Gastroesophageal sphincter (tissue), 4 donors: ENCODE data around the gene CHCHD6. TPM values are rescaled to one million over a fixed set of nuclear protein-coding genes. Genes with fewer than 3 reads are reported as not detected.

ENCODE experiments used
- ATAC-seq: fragments of 150-250 bp; one replicate; pipeline ENCODE4 v1.9.1; 2016; ENCODE audit warnings: mild to moderate bottlenecking, moderate library complexity
- H3K27ac ChIP-seq, 4 donors: fragments of 200-600 bp; sonication (generic) in 3 of 4; 1 replicate in 3 of 4; 2 replicates in 1 of 4; pipeline ENCODE4 v1.5.1; 2016 to 2019
- H3K27me3 ChIP-seq: fragments of 200-600 bp; sonication (generic); one replicate; pipeline ENCODE4 v1.5.1; 2019
- H3K36me3 ChIP-seq, 2 donors: fragments of 200-600 bp; sonication (generic); one replicate each; pipeline ENCODE4 v1.5.1; 2019; ENCODE audit warnings: control low read depth in 1 of 2
- H3K4me1 ChIP-seq, 3 donors: fragments of 200-600 bp; sonication (generic); 1 replicate in 2 of 3; 2 replicates in 1 of 3; pipeline ENCODE4 v1.5.1; 2016 to 2019; ENCODE audit warnings: control low read depth in 2 of 3
- H3K4me3 ChIP-seq, 2 donors: fragments of 200-600 bp; sonication (generic); one replicate each; pipeline ENCODE4 v1.5.1; 2019; ENCODE audit warnings: mild to moderate bottlenecking in 1 of 2, moderate library complexity in 1 of 2
- H3K9me3 ChIP-seq, 3 donors: fragments of 200-600 bp; sonication (generic); one replicate each; pipeline ENCODE4 v1.5.1; 2017 to 2019; ENCODE audit warnings: control low read depth in 2 of 3
- CTCF ChIP-seq, 4 experiments: fragments of 200-600 bp in 2 of 4; fragments of 450-650 bp in 2 of 4; sonication (generic) in 1 of 4; IDR thresholded peaks; one replicate each; pipeline ENCODE4 v1.5.1; 2017 to 2019; ENCODE audit warnings: antibody characterized with exemption in 4 of 4, mild to moderate bottlenecking in 2 of 4, moderate library complexity in 2 of 4
- EP300 ChIP-seq: sonication (generic); formaldehyde crosslinking; IDR thresholded peaks from one replicate; pipeline ENCODE4 v1.6.1; 2017; ENCODE audit warnings: antibody characterized with exemption, mild to moderate bottlenecking
- POLR2A ChIP-seq, 2 donors: fragments of 450-650 bp; IDR thresholded peaks; one replicate each; pipeline ENCODE4 v1.6.1; 2017; ENCODE audit warnings: antibody characterized with exemption in 2 of 2, mild to moderate bottlenecking in 2 of 2, moderate library complexity in 1 of 2
- POLR2AphosphoS5 ChIP-seq: sonication (generic); formaldehyde crosslinking; IDR thresholded peaks from one replicate; pipeline ENCODE4 v1.6.1; 2017; ENCODE audit warnings: antibody characterized with exemption
- WGBS, 2 donors: methylation state at CpG; one replicate each; pipeline ENCODE4 v1.1.5; 2018; ENCODE audit warnings: low coverage in 1 of 2; 5-methylcytosine and 5-hydroxymethylcytosine counted together
- total RNA-seq, 4 donors: library from RNA; depleted of rRNA; stranded (reverse); fragments of >200 nt; gene quantifications; one replicate each; pipeline ENCODE4 v1.1.0, GENCODE V29; 2016

CHCHD6 gene
- total RNA-seq, 4 donors from 2014 or later = 8.5 to 37.2 (median 15.2) TPM

DNA sequence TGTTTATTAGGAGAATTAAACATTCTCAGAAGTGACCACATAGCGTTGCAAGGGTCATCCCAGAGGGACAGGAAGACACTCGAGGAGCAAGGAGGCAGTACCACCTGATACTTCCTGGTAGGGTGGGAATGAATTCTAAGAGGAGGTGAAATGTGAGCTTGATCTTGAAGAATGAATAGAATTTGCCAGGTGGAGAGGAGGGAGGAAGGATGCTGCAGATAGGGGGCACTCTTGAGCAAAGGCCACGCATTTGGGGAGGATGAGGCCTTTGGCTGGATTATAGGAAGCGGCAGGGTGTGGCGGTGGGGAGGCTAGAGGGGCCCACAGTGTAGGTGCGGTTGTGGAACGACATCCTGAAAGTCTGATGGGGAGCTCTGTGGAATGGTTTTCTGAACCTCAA, 33.5 kb downstream of the CHCHD6 start:
- Histone ChIP-seq H3K36me3 (peaks cover 0 to 79% of the 10 kb centered on the region in 2 donors), H3K27me3 (no peaks in the 10 kb centered on the region)
- TF ChIP-seq POLR2A (IDR thresholded peaks at IDR 0.05) (no peak), EP300 (no peak), CTCF (IDR thresholded peaks at IDR 0.05) (no peak), POLR2AphosphoS5 (no peak)

DNA sequence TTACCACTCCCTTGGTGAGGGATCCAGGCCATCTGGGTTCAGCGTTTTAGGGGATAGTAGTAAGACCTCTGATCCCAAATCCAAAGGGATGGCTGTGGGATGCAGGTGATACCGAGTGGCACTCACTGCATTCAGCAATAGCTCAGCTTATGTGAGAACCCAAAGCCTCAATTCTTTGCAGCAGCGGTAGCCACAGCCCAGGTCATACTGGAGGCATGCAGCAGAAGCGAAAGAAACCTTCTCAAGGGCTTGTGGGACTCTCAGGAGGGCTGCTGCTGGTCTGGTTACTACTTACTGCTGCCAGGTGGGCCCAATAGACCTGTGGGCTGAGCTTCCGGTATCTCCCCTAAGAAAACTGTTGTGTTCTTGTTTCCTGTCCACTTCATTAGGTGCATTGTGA, 38.0 kb downstream of the CHCHD6 start:
- no peak for ATAC-seq
- Histone ChIP-seq H3K9me3 (peaks cover 0 to 15% (median 0%) of the 10 kb centered on the region in 3 donors), H3K36me3 (peaks cover 0 to 34% of the 10 kb centered on the region in 2 donors), H3K4me3 (no peak overlapping the region), H3K27me3 (no peaks in the 10 kb centered on the region), H3K4me1 (no peaks in the 10 kb centered on the region), H3K27ac (no peak overlapping the region)
- WGBS, 2 donors = 100% methylated on average over 1 of the region's 5 CpGs
- no peak for TF ChIP-seq POLR2AphosphoS5
- TF ChIP-seq POLR2A (IDR thresholded peaks at IDR 0.05) = no peak
- TF ChIP-seq EP300 = no peak
- no peak for TF ChIP-seq CTCF (IDR thresholded peaks at IDR 0.05)

More for the DNA sequence above, 33.5 kb downstream of the CHCHD6 start:
- peaks cover 0 to 15% (median 0%) of the 10 kb centered on the region in 3 donors for H3K9me3 ChIP-seq
- no peak overlapping the region for H3K4me3 ChIP-seq
- H3K4me1 ChIP-seq = no peaks in the 10 kb centered on the region
- ATAC-seq = no peak
- WGBS, 2 donors = 91 to 92% methylated on average over 7 of the region's 7 CpGs
- no peak overlapping the region for H3K27ac ChIP-seq

DNA sequence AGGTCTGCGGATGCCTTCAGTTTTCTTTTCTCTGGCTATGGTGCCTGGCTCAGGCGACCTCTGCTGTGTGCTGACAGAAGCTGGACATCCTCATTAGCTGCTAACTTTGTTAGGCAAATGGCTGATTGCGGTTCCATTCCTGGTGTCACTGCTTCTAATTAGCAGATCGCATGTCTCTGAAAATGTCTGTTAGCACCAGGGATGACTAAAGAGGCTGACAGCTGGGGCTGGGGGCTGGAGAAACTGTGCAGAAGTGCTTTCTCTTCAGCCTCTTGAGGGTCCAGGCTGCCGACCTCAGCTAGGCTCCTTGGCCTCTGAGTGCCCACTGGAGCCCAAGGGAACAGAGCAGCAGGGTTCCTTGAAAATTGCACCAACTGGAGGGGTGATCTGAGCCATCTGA, 39.3 kb downstream of the CHCHD6 start:
- no peak for ATAC-seq
- WGBS, 2 donors = 82 to 100% methylated on average over 2 of the region's 5 CpGs
- no peak for TF ChIP-seq CTCF (IDR thresholded peaks at IDR 0.05)

GRCh38 chr3:126743781-126744180, 39.7 kb downstream of the CHCHD6 start:
- Histone ChIP-seq H3K4me1 (no peaks in the 10 kb centered on the region), H3K27ac (no peak overlapping the region), H3K36me3 (peaks cover 0 to 26% of the 10 kb centered on the region in 2 donors), H3K4me3 (no peak overlapping the region), H3K9me3 (peaks cover 0 to 13% (median 0%) of the 10 kb centered on the region in 3 donors), H3K27me3 (no peaks in the 10 kb centered on the region)
- no peak for ATAC-seq
- TF ChIP-seq EP300 (no peak), CTCF (IDR thresholded peaks at IDR 0.05) (no peak), POLR2AphosphoS5 (no peak), POLR2A (IDR thresholded peaks at IDR 0.05) (no peak)
- 83 to 96% methylated on average over 2 to 4 of the region's 5 CpGs for WGBS, 2 donors

More for the DNA sequence above, 39.3 kb downstream of the CHCHD6 start:
- H3K4me3 ChIP-seq = no peak overlapping the region
- H3K27ac ChIP-seq = no peak overlapping the region
- H3K4me1 ChIP-seq = no peaks in the 10 kb centered on the region
- no peaks in the 10 kb centered on the region for H3K27me3 ChIP-seq
- peaks cover 0 to 15% (median 0%) of the 10 kb centered on the region in 3 donors for H3K9me3 ChIP-seq
- peaks cover 0 to 26% of the 10 kb centered on the region in 2 donors for H3K36me3 ChIP-seq

DNA sequence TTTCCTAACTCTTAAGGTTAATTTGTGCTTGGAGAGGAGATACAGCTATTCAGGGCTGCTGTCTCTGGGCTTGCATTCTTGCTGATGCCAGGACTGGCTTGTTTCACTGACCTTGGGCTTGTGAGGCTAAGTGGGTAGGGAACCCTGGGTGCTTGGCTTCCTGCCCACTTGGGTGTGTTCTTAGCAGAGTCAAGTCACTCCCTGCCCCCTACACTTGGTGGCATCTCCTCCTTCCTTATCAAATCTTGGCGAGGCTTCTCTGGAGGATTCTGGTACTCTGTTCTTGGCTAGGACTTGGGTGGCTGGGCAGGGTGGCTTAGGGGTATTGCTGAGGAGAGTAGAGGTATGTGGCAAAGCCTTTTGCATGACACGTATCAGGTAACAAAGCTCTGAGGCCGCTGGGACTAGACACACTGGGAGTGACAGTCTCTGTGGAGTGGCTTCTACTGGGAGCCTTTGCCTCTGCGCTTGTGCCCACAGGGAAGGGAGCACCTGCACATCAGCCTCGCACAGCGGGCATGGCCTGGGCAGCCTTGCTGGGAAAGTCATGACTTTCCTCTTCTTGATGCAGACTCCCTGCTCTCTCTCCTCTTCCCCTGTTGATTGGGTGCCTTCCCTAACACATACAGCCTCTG, 41.8 kb downstream of the CHCHD6 start:
- WGBS, 2 donors = 100% methylated on average over 3 of the region's 6 CpGs; no CpG with 5 or more reads in 1 of the 2 donors
- no peak overlapping the region for H3K27ac ChIP-seq
- ATAC-seq = no peak

More for the DNA sequence above, 41.8 kb downstream of the CHCHD6 start:
- Histone ChIP-seq H3K4me3 (no peak overlapping the region), H3K36me3 (peaks cover 0 to 10% of the 10 kb centered on the region in 2 donors), H3K27me3 (no peaks in the 10 kb centered on the region), H3K9me3 (no peaks in the 10 kb centered on the region), H3K4me1 (no peaks in the 10 kb centered on the region)
- no peak for TF ChIP-seq POLR2AphosphoS5
- TF ChIP-seq POLR2A (IDR thresholded peaks at IDR 0.05) = no peak
- TF ChIP-seq EP300 = no peak
- TF ChIP-seq CTCF (IDR thresholded peaks at IDR 0.05) = no peak
